Fibroblast of upper back skin (primary cell): ENCODE measurements around the gene ARHGEF40.

Experiments used
- DNase-seq: peaks from one replicate; pipeline ENCODE4 v3.0.0-alpha.2; 2013

The ARHGEF40 gene

DNA sequence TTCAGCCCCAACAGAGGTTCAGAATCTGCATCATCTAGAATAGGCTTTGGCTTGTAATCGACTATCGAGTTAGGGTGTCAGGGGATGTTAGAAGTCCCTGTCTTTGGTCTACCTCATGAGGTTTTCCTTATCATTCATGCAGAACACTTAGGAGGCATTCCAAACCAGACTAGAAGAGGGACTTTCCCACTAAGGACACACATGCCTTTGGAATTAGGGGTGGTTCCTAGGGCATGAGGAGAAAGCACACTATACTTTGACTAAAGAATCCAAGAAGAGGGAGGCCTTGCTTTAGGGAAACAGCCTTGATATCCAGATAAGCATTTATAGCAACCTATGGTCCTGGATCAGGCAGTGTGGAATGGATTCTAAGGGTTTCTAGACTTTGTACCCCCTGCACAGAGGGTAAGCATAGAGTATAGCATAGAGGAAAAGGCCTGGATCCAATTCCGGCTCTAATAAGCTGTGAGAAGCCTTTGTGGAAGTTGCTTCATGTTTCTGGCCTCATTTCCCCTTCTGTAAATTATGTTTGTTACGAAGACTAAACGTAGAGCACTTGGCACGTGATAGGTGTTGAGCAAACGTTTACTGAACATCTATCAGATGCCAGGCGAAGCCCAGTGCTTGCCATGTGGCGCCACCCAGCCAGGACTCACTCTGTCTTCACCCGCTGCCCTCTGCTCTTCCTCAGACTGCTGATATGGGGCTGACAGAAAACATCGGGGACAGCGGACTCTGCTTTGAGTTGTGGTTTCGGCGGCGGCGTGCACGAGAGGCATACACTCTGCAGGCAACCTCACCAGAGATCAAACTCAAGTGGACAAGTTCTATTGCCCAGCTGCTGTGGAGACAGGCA is 15.1 kb downstream of the ARHGEF40 start:
- peak; percentile 49 for DNase-seq

DNA sequence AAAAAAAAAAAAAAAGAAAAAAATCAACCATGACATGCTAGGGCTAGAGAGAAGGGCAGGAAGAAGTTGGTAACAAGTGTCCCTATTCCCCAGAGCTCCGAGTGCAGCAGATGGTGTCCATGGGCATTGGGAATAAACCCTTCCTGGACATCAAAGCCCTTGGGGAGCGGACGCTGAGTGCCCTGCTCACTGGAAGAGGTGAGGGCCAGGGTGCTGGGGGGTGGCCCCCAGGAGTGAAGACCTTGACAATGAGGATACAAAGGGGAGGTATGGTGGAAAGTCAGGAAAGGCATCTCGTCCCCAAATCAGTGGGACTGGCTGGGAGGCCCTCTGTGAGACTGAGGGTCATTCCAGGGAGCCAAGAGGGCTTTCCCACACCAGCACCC is 16.8 kb downstream of the ARHGEF40 start:
- no peak for DNase-seq

DNA sequence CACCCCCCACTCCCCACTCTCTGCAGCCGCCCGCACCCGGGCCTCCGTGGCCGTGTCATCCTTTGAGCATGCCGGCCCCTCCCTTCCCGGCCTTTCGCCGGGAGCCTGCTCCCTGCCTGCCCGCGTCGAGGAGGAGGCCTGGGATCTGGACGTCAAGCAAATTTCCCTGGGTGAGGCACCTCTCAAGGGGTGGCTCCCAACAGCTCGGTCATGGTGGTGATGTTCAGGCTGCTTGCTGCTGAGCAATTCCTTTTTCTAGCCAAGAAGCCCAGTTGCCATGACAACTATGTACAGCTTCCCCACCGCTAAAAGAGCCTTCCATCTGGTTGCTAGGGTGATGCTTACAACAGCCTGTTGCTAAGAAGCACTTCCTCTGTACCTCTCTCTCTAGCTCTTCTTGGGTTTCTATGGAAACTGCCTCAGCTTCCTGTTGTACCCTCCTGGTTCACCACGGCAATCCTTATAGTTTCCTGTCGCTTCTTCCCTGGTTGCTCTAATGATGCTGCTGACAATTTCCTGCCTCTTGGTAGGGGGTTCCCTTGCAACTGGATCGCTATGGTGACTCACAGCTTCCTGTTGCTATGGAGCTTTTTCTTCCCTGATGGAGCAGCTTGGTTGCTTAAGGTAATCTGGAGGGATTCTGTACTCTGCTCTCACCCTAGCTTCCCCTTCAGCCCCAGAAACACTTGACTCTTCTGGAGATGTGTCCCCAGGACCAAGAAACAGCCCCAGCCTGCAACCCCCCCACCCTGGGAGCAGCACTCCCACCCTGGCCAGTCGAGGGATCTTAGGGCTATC is 17.4 kb downstream of the ARHGEF40 start:
- DNase-seq, result peak; percentile 95

DNA sequence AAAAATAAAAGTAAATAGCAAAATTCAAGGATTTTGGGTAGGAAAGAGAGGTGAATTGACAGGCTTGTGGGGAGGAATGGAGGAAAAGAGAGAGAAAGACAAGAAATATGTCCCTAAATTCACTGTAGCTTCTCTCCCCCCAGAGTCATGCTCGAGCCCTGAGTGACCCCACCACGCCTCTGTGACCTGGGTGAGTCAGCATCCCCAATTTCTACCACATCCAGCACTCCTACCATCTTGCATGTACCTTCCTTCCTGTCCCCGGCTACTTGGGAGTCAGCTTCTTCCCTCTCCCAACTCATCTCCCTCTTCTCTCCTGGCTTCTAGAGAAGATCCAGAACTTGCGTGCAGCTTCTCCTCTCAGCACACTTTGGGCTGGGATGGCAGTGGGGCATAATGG is 18.6 kb downstream of the ARHGEF40 start:
- no peak for DNase-seq

DNA sequence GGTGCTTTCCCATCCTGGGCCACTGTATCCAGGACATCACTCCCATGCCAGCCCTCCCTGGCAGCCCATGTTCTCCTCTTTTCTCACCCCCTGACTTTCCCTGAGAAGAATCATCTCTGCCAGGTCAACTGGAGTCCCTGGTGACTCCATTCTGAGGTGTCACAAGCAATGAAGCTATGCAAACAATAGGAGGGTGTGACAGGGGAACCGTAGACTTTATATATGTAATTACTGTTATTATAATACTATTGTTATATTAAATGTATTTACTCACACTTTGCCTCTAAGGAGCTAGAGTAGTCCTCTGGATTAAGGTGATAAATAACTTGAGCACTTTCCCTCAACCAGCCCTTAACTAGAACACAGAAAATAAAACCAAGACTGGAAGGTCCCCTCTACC is 19.2 kb downstream of the ARHGEF40 start:
- DNase-seq, result no peak

DNA sequence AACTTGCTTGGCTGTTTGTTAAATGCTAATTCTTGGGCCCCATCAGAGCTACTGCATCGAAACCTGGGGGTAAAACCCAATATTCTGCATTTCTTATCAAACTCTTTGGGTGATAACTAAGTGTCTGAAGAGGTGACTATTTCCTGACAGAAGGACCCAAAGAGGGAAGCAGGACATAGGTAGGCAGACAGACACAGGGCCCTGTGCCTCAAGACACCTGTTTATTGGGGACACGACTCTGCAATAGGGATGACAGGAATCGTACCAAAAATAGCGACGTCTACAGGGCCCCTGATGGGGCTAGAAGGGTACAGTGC is 19.7 kb downstream of the ARHGEF40 start:
- DNase-seq, result no peak

DNA sequence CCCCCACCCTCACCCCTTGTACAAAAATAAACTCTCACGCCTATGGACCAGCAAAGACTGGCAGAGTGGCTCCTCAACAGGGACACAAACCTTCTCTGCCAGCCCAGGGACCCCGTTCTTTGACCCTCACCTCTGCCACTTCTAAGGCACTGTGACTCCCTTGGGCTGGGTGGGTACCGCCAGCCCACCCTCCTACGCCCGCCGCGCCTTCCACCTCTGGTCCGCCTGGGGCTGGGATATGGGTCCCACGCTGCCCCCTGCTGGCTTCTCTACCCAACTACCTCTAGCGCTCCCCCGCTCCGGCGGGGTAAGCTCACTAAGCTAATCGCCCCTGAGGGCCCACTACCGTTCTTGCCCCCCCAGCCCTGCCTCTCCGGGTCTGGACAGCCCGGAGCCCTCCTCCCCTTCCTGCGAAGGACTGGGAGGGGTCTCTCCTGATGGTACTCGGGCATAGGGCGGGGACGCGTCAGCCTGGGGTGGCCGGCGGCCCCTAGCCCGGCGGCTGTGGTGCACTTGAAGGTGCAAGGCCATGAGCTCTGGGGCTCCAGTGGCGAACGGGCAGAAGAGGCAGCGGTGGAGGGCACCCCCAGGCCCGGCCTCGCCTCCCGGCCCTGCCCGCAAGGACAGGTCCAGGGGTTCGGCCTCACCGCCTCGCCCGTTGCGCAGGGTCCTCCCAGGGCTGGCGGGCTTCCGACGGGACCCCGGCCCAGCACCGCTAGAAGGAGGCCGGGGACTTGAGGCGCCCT is 20.3 kb downstream of the ARHGEF40 start:
- no peak for DNase-seq

DNA sequence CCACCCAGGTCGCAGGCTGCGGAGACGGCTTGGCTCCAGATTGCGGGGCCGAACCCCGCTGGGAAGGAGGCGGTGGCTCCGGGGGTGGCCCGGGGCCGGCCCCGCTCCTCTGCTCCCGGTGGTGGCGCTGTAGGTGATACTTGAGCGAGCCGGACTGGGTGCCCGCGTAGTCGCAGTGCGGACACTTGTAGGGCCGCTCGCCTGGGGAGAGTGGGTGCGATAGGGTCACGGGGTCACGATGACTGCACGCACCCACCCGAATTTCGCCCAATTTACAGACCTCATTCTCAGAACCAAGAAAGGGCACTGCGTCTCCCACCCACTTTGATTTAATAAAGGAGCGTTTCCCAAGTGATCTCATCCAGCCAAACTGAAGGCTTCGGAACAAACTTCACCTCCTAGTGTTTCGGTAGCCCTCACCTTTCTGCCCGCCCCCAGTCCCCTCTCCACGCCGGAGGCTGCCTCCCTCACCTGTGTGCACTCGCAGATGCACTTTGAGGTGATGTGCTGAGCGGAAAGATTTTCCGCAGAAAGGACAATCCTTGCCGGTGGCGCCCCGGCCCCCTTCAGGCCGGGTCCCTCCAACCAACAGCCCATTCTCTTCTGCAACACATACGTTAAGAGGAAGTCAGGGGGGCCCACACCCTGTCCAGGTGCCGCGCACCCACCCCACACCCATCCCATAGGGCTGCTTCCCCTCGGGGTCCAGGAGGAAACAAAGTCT is 21.0 kb downstream of the ARHGEF40 start:
- DNase-seq, result no peak

DNA sequence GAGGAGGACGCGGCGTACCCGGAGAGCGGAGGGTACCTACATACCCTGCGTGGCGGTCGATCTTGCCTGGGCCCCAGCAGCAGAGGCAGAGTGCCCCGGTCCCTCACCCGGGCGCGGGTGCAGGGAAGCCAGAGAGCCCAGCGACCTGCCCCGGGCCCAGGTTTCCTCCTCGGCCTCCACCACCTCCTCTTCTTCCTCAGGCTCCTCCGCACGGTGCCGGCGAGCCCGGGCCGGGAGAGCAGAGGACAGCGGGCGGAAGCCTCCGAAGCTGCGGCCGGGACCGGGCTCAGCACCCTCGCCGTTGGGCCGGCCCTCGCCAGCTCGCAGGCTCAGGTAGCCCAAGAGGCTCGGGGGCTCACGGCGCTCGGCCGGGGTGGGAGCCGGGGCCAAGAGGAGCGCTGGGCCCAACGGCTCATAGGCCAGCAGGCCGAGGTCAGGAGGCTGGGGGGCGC is 21.7 kb downstream of the ARHGEF40 start:
- DNase-seq, result no peak

DNA sequence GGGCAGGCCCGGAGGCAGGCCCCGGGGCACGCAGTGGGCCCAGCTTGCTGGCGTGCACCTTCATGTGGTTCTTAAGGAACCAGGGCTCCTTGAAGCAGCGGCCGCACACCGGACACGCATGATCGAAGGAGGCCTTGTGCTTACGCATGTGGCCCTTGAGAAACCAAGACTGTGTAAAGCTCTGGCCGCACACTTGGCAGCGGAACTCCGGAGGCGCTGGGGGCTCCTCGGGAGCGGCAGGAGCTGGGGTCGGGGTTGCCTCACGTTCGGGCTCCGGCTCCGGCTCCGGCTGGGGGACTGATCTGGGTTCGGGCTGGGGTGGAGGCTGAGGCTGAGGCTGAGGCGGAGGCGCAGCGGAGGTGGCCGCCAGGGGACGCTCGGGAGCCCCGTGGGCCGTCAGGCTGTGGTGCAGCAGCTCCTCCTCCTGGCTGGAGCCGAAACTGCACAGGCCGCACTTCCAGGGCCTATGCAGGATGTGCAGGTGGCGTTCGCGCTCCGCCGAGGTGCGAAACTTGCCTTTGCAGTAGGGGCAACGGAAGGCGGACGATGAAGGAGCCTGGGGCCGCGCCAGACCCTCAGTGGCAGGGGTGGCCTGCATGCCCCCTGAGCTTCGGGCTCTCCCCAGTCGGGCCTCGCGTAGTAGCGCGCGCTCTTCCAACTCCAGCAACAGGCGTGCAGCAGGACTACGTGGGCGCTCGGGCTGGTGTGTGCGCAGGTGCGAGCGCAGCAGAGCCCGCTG is 22.3 kb downstream of the ARHGEF40 start:
- peak; percentile 53 for DNase-seq

DNA sequence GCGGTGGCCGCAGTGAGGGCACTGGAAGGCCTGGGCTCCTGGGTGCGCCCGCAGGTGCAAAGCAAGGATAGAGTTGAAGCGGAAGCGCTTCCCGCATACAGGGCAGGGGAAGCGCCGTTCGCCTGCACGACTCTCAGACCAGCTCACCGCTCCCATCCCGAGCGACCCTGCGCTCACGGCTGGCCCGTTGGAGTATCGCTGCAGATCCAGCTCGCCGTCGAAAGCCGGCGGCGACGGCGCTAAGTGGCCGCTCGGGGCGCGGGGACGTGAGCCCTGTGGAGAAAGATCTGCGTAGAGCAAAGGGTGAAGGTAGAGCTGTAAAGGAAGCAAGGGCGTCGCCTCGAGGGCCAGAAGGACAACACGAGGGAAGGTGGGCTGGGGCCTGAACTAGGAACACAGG is 22.9 kb downstream of the ARHGEF40 start:
- no peak for DNase-seq

DNA sequence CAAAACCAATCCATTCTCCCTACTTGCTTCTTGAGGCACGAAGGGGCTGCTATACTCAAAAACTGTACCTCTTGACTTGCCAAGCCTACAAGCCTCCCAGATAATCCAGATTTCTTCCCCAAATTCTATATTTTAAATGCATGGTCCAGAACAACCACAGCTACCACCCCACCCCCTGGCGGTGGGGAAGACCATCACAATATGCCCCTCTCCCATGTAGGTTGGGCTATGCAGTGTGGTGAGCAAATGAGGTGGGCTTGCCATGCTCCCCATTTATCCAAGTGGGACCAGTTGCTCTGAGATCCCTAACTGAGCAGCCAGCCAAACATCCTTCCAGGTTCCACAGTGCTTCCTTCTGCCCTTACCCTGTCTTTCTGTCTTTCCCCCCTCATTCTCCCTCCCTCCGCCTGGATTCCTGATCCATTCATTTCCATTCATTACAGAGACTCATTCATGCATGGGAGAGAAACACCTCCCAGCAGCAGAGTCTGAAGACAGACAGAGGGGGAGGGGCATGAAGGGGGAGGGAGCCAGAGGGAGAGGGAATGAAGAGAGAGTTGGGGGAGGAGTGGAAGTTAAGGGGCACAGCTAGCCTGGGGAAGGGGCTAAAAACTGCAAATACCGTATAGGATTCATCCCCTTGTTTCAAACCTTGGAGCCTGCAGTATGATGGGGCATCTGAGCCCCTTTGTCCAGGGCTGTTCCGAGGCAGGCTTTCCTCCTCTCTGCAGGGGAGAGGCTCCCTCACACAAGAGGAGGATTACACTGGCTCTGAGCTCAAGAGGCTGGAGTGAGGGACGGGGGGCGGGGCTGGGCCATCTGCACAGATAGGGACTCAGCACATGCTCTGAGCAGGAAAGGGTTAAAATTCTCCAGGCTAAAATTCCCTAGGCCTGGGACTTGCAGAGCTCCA is 23.9 kb downstream of the ARHGEF40 start:
- peak; percentile 25 for DNase-seq

DNA sequence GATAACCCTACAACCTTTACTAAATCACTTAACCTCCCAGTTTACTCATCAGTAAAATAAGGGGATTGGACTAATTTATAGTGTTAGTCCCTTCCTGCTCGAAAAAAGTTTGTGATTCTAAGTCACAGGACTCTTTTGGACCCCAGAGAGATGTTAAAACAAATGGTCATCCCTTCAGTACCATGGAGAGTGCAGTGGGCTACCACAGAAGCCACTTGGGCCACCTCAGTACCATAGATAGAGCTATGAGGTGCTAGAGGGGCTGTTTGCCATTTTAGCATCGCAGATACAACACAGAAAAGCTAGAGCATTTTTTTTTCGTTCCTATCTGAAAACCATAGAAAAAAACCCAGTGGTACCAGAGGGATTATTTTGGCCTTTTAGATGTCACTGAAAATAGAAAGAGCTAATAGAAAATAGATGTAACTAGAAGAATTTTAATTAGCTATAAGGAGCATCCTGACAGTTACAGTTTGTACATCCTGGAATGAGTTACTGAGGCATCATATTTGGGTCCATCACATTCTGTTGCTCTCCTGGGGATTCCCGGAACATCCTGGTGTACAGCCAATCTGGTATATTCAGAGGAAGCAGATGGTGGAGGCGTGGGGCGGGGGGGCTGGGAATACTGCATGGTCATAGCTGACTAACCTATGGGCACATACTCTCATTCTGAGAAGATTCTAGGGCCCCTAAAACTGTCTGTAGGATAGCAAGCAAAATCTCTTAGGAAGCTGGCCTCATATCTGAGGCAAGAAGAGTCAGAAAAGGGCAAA is 25.5 kb downstream of the ARHGEF40 start:
- DNase-seq, result peak; percentile 47

DNA sequence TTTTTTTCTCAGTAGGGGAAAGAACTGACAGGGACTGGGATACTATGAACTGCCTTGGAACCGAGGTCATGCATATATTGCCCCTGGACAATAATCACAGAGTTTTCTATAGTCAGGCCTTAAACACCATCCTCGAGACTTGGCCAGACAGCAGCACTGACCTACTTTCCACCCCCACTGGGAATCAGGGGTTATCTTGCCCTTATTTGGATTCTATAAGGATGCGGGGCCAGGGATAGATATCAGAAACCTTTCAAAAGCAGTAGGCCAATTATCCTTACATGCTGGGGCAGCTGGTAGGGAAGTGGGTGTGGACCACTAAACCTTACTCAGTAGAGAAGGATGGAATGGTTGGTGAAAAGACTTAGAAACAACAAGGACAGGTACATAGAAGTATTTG is 26.3 kb downstream of the ARHGEF40 start:
- DNase-seq, result no peak

DNA sequence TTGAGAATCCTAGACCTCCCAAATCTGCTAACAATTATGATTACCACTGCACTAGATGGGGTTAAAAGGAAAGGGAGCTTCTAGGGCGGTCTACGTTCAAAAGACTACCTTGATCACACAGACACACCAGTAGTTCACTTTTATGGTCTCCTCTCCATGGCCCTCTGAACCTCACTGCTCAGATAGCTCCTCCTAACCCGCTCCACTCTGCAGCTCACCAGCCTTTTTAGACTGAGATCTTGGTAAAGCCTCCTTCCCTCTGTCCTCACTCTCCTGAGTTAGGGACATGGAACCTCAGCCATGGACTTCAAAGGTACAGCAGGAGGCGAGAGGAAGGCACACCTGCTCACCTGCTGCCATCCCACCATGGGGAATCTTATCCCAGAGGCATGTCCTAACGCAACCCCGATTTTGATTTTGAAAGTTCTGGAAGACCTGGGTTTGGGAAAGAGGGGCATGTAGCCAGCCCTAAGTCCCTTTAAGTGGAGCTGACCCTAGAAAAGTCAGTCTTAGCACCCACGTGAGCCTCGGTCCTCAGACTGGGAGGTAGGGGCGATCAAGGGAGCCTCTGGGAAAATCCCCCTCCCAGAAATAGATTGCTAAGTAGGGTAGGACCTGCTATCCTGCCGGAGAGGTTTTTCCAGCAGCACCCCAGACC is 27.0 kb downstream of the ARHGEF40 start:
- no peak for DNase-seq

DNA sequence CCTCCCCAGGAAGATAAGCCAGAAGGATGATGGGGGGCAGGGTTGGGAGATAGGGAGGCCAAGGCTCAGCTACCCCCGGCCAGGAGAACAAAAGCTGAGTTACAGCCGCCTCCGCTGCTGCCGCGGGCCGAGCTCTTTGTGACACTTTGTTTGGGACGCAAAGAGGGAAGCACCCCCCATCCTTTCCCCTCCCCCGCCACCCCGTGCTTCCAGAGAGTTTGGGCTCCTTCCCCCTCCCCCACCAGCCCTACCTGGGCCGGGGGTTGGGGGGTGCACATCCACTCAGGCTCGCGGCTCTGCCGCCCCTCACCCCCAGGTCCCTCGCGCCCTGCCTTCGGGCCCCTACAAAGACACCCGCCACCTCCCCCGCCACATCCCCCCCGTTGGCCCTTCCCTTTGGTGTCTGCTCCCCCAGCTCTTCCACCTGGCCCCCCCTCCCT is 27.6 kb downstream of the ARHGEF40 start:
- no peak for DNase-seq

DNA sequence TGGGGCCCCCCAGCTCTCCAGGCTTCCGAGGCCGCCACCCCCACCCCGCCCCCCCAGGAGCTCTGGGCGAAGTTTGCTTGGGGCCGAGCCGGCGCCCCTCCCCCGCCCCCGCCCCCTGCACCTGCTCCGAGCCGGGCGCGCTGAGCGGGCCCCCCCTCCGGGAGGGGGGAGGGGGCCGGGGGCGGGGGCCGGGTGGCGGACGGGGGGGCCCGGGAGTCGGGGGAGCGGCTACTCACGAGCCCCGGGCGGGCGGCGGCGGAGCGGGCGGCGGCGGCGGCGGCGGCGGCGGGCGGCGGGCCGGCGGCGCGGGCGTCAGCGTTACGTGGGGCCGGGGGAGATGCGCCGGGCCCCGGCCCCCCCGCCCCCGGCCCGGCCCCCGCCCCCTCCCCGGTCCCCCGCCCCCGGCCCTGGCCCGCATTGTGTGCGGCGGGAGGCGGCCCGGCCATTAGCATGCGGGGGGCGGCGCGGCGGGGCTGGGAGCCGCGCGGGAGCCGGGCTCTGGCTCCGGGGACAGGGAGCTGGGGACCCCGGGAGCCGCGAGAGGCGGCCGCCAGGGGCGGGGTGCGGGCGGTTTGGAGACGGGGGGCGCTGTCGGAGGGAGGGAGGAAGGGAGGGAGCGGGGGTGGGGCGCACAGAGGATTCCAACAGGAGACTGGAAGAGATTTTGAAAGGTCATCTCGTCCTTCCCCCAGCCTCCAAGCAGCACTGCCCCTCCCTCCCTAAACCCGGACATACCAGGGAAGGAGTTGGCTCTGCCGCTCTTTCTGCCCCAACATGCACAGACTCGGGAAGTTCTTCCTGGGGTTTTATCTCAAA is 28.2 kb downstream of the ARHGEF40 start, which contains the start of gene ZNF219:
Gene ZNF219 (minus strand): TSS at position 580 of the 816 bp plus-strand sequence. CDS start 5,064 bp downstream, outside the sequence.
- peak; percentile 47 for DNase-seq

DNA sequence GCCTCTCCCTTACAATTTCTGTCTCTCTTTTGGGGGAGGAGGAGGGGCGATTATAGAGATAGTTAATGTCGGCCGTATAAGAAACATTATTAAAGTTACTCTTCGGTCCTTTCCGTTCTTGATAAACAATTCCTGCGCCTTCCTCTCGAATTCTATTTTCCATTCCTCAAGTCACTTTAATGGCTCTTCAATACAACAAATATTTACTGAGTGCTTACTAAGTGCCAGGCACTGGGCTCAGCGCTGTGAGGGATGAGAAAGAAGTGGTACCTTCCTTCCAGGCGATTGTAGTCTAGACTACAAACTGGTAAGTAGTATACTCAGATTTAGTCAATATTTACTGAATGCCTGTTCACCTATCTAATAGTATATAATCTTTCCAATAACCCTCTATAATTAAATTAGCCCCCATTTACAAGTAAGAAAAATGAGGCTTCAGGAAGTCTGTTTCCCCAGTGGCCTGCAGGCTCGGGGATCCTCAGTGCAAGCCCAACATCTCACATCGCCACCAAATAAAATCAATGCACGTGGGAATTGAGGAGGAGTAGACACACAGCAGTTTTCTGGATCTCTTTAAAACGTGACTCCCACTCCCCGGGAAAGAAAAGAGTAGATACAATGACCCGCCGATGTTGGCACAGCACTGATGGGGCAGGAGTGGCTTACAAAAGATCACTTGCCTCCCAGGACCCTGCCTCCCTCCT is 28.9 kb downstream of the ARHGEF40 start:
- DNase-seq, result no peak
